ENCODE data around the gene LSAMP. TPM values are rescaled to one million over a fixed set of nuclear protein-coding genes. Genes with fewer than 3 reads are reported as not detected.

The LSAMP gene
- total and polyA plus RNA-seq, 2 experiments from 2014 or later, result 4.6 to 6.0 TPM

- Histone ChIP-seq H3K9me3 (ENCODE audit: low read depth) (no peaks in the 10 kb centered on the region), H3K4me3 (no peak overlapping the region), H3K4me1 (ENCODE audit: low read depth) (no peaks in the 10 kb centered on the region), H3K27me3 (no peaks in the 10 kb centered on the region), H3K27ac (no peak overlapping the region), H3K36me3 (no peaks in the 10 kb centered on the region)
- TF ChIP-seq CTCF (IDR thresholded peaks at IDR 0.05; ENCODE audit: low read depth, low read length), result no peak
- DNase-seq (ENCODE audit: low read depth in 1 of 2, low spot score in 1 of 2), result no peak
These were observed 455.4 kb downstream of the LSAMP start for GRCh38 chr3:115989684-115990421.

- H3K4me1 ChIP-seq (ENCODE audit: low read depth), result no peaks in the 10 kb centered on the region
- no peak overlapping the region for H3K4me3 ChIP-seq
- TF ChIP-seq CTCF (IDR thresholded peaks at IDR 0.05; ENCODE audit: low read depth, low read length), result peak; percentile 32
- peak in 1 of 2 donors; percentile 17 for DNase-seq (ENCODE audit: low read depth in 1 of 2, low spot score in 1 of 2)
- H3K36me3 ChIP-seq, result no peaks in the 10 kb centered on the region
- no peaks in the 10 kb centered on the region for H3K9me3 ChIP-seq (ENCODE audit: low read depth)
- H3K27me3 ChIP-seq, result no peaks in the 10 kb centered on the region
- H3K27ac ChIP-seq, result no peak overlapping the region
These were observed 458.6 kb downstream of the LSAMP start for GRCh38 chr3:115986555-115987207.

- no peak overlapping the region for H3K4me3 ChIP-seq
- H3K36me3 ChIP-seq, result no peaks in the 10 kb centered on the region
- no peaks in the 10 kb centered on the region for H3K27me3 ChIP-seq
- H3K9me3 ChIP-seq (ENCODE audit: low read depth), result no peaks in the 10 kb centered on the region
- no peak overlapping the region for H3K27ac ChIP-seq
- TF ChIP-seq CTCF (IDR thresholded peaks at IDR 0.05; ENCODE audit: low read depth, low read length), result no peak
- no peak for DNase-seq (ENCODE audit: low read depth in 1 of 2, low spot score in 1 of 2)
- H3K4me1 ChIP-seq (ENCODE audit: low read depth), result no peaks in the 10 kb centered on the region
These were observed 462.7 kb downstream of the LSAMP start for GRCh38 chr3:115982629-115983028.

GRCh38 chr3:115982108-115982507 lies 463.2 kb downstream of the LSAMP start:
- Histone ChIP-seq H3K4me1 (ENCODE audit: low read depth) (no peaks in the 10 kb centered on the region), H3K9me3 (ENCODE audit: low read depth) (no peaks in the 10 kb centered on the region), H3K36me3 (no peaks in the 10 kb centered on the region), H3K4me3 (no peak overlapping the region), H3K27me3 (no peaks in the 10 kb centered on the region), H3K27ac (no peak overlapping the region)
- DNase-seq (ENCODE audit: low read depth in 1 of 2, low spot score in 1 of 2), result no peak
- TF ChIP-seq CTCF (IDR thresholded peaks at IDR 0.05; ENCODE audit: low read depth, low read length), result no peak

- Histone ChIP-seq H3K27ac (no peak overlapping the region), H3K36me3 (no peaks in the 10 kb centered on the region)
These were observed 464.6 kb downstream of the LSAMP start for GRCh38 chr3:115980709-115981108.

More at GRCh38 chr3:115980709-115981108, 464.6 kb downstream of the LSAMP start:
- H3K9me3 ChIP-seq (ENCODE audit: low read depth), result no peaks in the 10 kb centered on the region
- H3K4me3 ChIP-seq, result no peak overlapping the region
- no peaks in the 10 kb centered on the region for H3K27me3 ChIP-seq
- no peak for DNase-seq (ENCODE audit: low read depth in 1 of 2, low spot score in 1 of 2)
- no peak for TF ChIP-seq CTCF (IDR thresholded peaks at IDR 0.05; ENCODE audit: low read depth, low read length)
- H3K4me1 ChIP-seq (ENCODE audit: low read depth), result no peaks in the 10 kb centered on the region
